Fibroblast of skin of right biceps (primary cell): ENCODE results near the gene CEP112.

Experiments used
- DNase-seq: peaks from one replicate; pipeline ENCODE4 v3.0.0-alpha.2; 2013

The CEP112 gene

GRCh38 chr17:65628644-65629036 is 563.3 kb downstream of the CEP112 start:
- no peak for DNase-seq

- peak; percentile 53 for DNase-seq
Measured at GRCh38 chr17:65627891-65628643, 563.9 kb downstream of the CEP112 start.

GRCh38 chr17:65627108-65627507 is 564.8 kb downstream of the CEP112 start:
- no peak for DNase-seq

GRCh38 chr17:65626451-65626850 is 565.5 kb downstream of the CEP112 start:
- DNase-seq = no peak

GRCh38 chr17:65618516-65618915 is 573.4 kb downstream of the CEP112 start:
- DNase-seq = no peak

- no peak for DNase-seq
Measured at GRCh38 chr17:65617496-65617895, 574.4 kb downstream of the CEP112 start.

GRCh38 chr17:65609749-65610148 is 582.2 kb downstream of the CEP112 start:
- no peak for DNase-seq

GRCh38 chr17:65609286-65609685 is 582.6 kb downstream of the CEP112 start:
- no peak for DNase-seq

GRCh38 chr17:65604070-65604469 is 587.9 kb downstream of the CEP112 start:
- no peak for DNase-seq

GRCh38 chr17:65601881-65602280 is 590.1 kb downstream of the CEP112 start:
- no peak for DNase-seq

- DNase-seq = no peak
Measured at GRCh38 chr17:65601145-65601544, 590.8 kb downstream of the CEP112 start.

GRCh38 chr17:65600518-65600917 is 591.4 kb downstream of the CEP112 start:
- no peak for DNase-seq

GRCh38 chr17:65599650-65600049 is 592.3 kb downstream of the CEP112 start:
- DNase-seq = no peak

GRCh38 chr17:65598746-65599145 is 593.2 kb downstream of the CEP112 start:
- no peak for DNase-seq

GRCh38 chr17:65595071-65595656 is 596.8 kb downstream of the CEP112 start:
- no peak for DNase-seq

GRCh38 chr17:65593855-65594845 is 597.8 kb downstream of the CEP112 start:
- peak; percentile 56 for DNase-seq

GRCh38 chr17:65593092-65593854 is 598.7 kb downstream of the CEP112 start:
- DNase-seq = no peak

GRCh38 chr17:65592125-65592965 is 599.6 kb downstream of the CEP112 start:
- DNase-seq = no peak

GRCh38 chr17:65589321-65589720 is 602.6 kb downstream of the CEP112 start:
- no peak for DNase-seq

- no peak for DNase-seq
Measured at GRCh38 chr17:65588181-65588808, 603.6 kb downstream of the CEP112 start.

- DNase-seq = no peak
Measured at GRCh38 chr17:65587534-65588180, 604.3 kb downstream of the CEP112 start.
